GM18499 (cell line): ENCODE measurements around the gene PLCB1.

Experiments used
- ATAC-seq: cut with Tn5 transposase; IDR thresholded peaks from one replicate; pipeline ENCODE4 v1.9.1; 2021; ENCODE audit warnings: moderate number of reproducible peaks; ENCODE audit not compliant: insufficient read depth, unreplicated experiment

Gene PLCB1

DNA sequence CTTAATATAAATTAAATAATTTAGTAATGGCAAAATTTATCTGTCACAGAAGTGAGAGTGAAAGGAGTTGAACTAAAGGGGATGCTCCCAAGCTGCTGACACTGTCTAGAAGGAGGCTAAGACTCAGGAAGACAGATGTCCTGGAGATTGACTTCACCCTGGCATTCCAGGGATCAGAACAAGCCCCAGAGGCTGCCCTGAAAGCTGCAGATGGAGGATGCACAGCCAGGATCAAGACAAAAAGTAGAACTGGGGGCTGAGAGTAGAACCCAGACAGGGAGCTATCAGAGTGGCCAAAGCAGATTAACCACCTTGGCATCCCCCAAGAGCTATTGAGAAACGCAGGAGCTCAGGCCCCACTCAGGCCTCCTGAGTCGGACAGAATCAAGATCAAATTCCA, 747.6 kb downstream of the PLCB1 start:
- no peak for ATAC-seq

DNA sequence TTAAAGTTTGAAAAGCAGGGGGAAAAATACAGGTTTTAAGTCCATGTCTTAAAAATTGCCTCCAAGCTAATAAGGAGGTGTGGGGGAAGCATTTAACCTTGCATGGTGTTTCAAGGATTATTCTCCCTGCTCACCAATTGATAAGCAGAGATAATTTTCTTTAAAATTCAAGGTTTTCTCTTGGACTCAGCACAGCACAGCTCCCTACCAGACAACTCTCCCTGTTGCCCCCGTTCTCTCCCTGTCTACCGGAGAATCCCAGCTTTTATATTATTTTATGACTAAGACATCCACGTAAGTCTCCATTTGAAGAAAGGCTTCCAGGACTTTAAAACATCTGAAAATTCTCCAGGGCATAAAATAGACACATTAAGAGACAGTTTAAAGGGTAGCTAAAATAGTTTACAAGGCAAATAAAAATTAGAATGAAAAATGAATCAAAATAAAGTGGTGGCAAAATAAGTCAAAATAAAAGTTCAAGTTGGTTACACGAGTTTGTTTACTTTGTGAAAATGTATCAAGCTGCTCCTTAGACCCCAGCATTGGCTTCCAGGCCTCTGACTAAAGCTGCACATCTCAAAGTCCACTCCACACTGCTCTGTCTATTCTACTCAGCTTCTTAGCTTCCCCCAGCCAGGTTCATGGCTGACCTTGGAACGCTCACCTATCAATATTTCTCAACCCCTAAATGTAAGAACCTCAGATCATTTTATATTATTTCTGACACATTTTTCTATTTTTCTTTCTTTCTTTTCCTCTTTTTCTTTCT, 748.2 kb downstream of the PLCB1 start:
- no peak for ATAC-seq

DNA sequence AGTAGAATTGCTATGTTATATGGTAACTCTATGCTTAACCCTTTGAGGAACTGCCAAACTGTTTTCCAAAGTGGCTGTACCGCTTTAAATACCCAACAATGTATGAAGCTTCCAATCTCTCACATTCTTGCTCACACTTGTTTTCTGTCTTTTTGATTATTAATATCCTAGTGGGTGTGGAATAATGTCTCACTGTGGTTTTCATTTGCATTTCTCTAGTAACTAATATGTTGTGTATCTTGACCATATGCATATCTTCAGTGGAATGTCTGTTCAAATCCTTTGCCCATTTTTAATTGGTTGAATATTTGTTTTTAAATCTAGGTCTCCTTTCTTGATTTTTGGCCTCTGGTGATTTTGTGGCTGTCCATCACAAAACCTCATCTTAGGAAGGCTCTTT, 759.0 kb downstream of the PLCB1 start:
- ATAC-seq, result no peak

DNA sequence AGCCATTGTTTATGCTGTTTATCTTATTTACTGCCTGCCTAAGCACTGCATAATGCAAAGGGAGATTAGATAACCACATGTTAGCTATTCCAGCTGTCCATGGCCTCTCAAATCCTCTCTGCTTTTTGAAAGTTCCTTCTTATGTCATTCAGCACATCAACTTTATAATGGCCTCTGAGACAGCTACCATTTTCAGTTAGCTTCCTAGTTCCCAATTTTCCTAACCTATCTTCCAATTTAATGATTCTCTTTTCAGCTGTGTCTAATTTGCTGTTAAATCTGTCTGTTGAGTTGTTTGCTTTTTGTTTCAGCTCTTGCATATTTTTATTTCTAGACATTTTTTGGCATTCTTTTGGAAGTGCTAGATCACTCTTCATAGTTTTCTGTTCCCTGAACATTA, 763.4 kb downstream of the PLCB1 start:
- no peak for ATAC-seq

DNA sequence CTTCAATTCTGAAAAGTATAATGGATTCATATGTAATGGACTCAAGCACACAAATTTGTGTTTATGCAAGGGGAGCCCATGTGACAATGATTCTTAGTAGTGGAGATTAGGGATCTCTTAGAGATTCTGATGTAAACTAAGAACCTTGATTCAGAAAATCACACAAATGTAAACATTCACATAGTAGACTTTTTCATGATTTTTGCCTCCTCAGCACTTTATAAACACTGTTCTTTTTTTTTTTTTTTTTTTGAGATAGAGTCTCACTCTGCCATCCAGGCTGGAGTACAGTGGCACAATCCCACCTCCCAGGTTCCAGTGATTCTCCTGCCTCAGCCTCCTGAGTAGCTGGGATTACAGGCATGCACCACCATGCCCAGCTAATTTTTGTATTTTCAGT, 766.8 kb downstream of the PLCB1 start:
- ATAC-seq, result no peak

DNA sequence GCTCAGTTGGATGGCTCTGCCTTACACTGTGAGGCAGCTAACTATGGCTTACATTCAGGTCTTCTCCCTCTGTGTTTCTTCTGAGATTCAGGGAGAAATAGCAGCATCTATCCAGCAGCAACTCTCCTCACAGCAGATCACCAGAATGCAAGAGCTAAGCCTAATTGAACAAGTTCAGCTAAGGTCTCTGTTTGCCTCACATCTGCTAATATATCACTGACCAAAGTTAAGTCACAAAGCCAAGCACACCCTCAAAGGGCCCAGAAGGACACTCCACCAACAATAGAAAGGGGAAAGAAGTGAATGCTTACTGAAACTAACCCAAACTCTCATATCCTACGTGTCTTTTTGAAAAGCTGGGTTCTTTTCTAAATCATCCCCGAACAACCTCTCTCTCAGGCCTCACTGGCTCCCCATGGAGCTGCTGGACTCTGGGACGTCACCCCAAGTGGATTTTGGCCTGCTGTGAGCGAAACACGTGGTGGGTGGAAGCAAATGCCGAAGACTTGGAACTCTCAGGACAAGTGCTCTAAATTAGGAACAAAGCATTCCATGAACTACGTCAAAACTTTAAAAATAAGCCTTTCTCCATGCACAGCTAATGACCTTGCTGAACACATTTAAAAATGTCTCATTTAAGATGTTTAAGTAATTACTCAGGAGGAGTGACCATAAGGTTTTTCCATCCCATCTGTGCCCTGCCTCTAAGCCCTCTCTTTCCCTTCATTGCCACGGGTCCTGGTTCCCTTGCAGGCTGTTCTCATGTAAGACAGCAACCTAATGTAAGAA, 769.4 kb downstream of the PLCB1 start:
- no peak for ATAC-seq

DNA sequence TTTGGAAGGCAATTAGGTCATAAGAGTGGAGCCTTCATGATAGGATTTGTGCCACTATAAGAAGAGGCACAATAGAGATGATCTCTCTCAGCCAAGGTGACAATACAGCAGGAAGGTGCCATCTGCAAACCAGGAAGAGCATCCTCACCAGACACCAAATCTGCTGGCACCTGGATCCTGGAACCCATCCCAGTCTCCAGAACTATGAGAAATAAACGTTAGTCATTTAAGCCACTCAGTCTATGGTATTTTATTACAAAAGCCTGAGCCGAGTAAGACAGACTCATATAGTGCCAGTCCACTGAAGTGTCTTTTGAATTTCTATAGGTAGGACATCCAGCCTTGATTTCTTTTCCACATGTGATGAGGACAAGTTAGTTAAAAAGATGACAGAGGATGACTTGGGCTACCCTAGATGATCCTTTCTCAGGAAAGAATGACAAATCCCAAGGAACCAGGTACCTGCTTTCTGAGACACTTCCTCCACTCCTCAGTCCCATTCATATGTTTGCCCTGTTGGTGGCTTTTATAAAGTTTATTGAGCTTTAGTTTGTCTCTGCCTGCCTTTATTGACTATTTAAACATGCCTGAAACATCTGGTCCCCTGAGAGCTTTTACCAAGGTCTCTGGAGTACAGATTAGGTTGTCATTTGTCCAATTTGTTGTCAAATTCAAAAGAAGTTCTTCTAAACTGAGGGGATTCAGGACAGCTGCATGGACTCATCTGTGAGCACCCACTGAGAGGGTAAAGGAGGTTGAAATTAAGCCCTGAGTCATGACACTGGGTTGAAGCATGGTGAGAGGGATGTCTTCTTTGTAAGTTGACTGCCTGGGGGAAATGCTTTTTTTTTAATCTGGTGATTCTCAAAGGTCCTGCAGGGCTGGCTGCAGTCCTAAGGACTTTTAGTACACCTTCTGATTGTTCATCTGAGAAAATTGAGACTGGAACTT, 771.9 kb downstream of the PLCB1 start:
- ATAC-seq, result no peak

DNA sequence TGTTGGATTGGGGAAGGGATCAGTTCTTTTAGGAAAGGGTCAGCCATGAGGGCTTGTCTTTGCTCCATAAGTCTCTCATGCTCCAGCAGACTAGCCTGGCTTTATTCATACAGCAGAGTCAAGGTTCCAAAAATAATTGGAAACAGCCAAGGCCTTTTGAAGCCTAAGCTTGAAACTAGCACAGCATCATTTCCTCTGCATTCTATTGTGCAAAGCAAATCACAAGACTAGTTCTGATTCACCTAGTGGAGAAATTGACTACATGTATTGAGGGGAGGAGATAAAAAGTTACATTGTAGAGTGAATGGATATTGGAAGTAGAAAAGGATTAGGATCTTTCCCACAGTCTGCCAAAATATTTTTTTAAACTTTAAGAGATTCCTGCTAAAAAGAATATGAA, 777.5 kb downstream of the PLCB1 start:
- no peak for ATAC-seq

DNA sequence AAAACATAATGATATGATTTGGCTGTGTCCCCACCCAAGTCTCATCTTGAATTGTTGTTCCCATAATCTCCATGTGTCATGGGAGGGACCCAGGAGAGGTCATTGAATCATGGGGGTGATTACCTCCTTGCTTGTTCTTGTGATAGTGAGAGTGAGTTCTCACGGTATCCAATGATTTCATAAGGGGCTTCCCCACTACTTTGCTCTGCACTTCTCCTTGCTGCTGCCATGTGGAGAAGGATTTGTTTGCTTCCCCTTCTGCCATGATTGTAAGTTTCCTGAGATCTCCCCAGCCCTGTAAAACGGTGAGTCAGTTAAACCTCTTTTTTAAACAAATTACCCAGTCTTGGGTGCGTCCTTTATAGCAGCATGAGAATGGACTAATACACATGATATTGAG, 780.0 kb downstream of the PLCB1 start:
- ATAC-seq, result no peak

DNA sequence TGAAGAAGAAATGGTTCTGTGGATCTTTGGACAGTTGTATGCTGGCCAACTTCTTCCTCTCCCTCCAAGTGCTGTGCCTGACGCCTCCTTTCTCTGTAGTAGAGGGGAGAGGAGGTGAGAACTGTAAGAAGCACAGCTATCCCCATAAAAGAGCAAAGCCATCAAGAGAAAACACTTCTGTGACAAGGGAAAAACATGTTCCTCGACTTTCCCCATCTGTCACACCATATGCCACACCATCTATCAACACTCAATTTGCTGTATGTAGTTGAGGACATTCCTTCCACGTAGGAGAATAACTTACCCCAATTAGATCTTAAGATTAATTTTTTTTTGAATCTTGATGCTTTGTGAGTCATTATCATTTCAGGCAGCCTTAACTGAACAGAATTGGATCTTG, 780.7 kb downstream of the PLCB1 start:
- no peak for ATAC-seq

DNA sequence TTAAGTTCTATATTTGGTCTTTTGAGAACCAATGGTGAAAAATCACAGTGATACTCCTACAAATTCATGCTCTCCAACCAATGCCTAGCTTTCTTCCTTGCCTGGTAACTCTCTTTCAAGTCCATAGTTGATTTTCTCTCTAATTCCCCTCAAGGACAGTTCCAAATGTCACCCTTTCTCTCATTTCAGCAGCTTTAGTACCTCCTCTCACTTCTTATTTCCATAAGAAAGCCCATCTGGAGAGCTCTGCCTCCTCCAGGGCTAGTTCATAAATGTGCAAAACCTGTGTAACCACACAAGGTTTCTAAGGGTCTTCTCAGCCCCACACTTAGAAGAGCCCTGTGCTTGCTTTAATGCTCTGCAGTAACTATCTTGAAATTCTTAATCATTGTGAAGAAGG, 781.4 kb downstream of the PLCB1 start:
- ATAC-seq, result no peak

DNA sequence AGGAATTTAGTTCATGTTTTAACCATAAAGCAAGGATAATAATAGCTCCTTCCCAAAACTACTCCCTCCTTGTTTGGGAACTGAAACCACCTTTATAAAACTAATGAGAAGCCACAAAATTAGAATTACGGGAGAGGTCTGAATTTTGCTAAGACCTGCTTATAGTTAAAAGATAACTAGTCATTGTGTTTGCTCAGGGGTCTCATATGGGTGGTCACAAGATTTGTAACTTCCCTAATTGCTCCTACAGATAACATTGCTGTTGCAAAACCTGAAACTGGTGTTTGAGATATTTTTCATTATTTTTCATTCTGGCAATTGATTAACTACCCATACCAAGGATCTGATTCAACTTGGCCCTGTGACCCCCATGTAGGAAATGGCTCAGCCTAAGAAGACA, 782.4 kb downstream of the PLCB1 start:
- no peak for ATAC-seq

DNA sequence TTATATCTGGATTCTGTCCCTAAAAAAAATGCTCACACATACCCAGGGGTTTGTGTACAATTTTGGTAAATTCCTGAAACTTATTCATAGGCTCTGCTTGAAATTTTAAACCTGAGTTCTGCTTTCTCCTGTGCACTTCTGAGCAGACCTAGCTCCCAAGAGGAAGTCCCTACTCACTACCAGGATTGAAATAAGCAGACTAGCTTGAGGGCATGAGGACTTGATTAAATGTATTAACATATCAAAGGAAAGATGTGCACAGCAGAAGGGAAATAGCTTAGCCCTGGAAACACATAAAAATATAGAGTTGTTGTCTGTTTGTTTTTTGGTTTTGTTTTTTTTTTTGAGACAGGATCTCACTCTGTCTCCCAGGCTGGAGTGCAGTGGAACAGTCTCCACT, 785.0 kb downstream of the PLCB1 start:
- no peak for ATAC-seq

DNA sequence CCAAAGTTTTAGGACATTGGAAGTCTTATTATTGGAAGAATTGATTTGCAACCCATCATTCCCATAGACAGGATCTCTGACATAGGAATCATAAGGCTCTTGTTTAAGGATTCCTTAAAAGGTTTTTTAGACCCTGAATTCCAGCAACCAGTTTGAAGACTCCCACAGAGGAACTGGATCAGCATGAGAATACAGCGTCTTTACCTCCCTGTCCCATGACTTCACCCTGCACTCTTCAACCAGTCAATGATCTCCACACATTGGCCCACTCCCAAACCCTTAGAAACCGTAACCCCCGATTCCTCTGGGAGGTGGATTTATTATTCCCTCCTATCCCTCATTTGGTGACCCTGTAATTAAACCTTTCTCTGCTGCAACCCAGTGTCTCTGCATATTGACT, 786.1 kb downstream of the PLCB1 start:
- ATAC-seq, result no peak

DNA sequence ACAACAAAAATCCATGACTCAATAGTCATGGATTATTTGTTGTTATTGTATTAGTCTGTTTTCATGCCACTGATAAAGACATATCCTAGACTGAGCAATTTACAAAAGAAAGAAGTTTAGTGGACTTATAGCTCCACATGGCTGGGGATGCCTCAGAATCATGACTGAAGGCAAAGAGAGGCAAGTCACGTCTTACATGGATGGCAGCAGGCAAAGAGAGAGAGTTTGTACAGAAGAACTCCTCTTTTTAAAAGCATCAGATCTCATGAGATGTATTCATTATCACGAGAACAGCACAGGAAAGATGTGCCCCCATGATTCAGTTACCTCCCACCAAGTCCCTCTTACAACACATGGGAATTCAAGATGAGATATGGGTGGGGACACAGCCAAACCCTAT, 792.5 kb downstream of the PLCB1 start:
- ATAC-seq, result no peak

DNA sequence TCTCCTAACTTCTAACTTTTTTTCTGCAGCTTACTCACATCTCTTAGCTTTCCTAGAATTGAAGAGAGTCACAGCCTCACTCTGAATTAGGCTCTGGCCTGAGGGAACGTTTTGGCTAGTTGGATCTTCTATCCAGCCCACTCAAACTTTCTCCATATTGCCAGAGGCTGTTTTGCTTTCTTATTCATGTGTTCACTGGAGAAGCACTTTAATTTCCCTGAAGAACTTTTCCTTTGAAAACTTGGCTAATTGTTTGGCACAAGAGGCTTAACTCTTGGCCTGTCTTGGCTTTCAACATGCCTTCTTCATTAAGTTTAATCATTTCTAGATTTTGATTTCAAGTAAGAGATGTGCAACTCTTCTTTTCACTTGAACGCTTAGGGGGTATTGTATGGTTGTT, 798.7 kb downstream of the PLCB1 start:
- no peak for ATAC-seq

DNA sequence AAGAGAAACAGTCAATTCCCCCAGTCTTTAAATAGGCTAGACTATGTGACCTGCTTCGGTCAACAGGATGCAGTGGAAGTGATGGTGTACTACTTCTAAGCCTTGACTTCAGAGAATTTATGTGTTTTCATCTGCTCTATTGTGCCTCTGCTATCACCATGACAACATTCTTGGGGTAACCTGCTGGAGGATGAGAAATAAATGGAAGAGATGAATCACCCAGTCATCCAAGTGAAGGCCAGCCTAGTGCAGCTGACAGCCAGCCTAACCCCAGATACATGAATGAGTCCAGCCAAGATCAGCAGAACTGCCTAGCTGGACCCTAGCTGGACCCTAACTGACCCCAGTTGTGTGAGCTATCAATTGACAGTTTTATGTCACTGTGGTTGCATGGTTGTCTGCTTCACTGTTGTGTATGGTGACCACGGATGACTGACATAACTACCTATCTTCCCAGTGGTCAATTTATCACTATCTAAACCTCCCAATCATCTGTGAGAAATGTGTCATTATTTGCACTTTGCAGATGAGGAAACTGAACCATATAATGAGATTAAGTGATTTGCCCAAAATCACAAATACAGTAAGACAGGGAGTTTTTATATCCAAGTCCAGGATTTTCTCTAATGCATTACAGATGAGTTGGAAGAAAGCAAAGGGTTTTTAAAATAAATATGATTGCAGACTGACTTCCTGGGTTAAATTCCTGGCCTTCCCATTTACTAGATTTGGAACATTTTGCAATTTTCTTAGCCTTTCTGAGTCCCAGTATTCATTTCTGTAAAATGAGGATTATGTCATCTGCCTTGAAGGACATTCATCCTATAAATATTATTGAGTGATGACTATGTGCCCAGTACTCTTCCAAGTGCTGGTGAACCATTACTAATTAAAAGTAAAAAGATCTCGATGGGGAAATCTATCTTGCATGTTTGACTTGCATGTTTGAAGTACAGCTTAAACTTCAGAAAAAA, 800.4 kb downstream of the PLCB1 start:
- no peak for ATAC-seq

DNA sequence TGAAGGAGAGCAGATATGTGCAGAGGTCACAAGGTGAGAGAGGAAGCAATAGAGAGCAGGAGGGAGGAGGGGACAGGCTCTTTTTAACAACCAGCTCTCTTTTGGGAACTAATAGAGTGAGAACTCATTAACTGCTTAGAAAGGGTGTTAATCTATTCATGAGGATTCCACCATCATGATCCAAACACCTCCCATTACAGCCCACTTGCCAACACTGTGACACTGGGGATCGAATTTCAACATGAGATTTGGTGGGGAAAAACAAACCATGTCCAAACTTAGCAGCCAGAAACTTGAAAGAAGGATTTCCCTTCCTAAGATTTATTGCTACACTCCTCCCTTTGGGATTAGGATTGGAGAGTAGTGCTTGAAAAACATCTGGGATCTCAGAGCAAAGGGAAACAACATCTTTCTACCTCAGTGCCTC, 801.3 kb downstream of the PLCB1 start:
- ATAC-seq, result no peak

DNA sequence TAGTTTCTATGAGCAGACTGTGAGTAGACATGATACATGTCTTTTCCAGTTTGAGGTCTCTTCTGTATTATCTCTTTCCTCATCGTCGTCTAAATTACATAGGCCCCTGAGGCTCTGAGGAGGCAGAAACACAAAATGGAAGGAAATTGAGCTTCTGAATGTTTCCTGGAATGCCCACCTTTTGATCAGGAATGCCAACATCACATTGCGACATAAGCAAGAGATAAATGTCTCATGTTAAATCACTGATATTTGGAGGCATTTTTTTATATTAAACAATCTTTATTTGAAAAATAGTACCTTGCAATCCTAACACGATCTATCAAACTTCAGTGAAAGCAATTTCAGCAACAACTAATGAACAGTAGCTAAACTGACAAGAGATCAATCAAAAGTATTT, 802.3 kb downstream of the PLCB1 start:
- no peak for ATAC-seq
